H9 (cell line): ENCODE data around the gene PRR36. TPM values are rescaled to one million over a fixed set of nuclear protein-coding genes. Genes with fewer than 3 reads are reported as not detected.

Experiments
- DNase-seq: peaks from one replicate; pipeline ENCODE4 v3.0.0-alpha.2; 2017
- H2AFZ ChIP-seq: one replicate; pipeline ENCODE4 v1.6.1; 2013; ENCODE audit warnings: mild to moderate bottlenecking, low read length, control low read depth, moderate library complexity
- H2AK5ac ChIP-seq: 2 replicates; pipeline ENCODE4 v1.6.1; 2013; ENCODE audit warnings: low read length, control low read depth, mixed read lengths; ENCODE audit not compliant: insufficient read length
- H2BK120ac ChIP-seq: one replicate; pipeline ENCODE4 v1.6.1; 2013; ENCODE audit warnings: low read depth, mild to moderate bottlenecking, low read length, control low read depth, inconsistent platforms; ENCODE audit not compliant: poor library complexity, severe bottlenecking
- H2BK12ac ChIP-seq: 2 replicates; pipeline ENCODE4 v1.6.1; 2013; ENCODE audit warnings: low read length, control low read depth, mixed read lengths, low read depth; ENCODE audit not compliant: insufficient read length
- H2BK15ac ChIP-seq: 2 replicates; pipeline ENCODE4 v1.6.1; 2013; ENCODE audit warnings: low read depth, low read length, control low read depth
- H2BK20ac ChIP-seq: one replicate; pipeline ENCODE4 v1.6.1; 2013; ENCODE audit warnings: low read depth, mild to moderate bottlenecking, low read length, control low read depth, inconsistent platforms; ENCODE audit not compliant: poor library complexity, severe bottlenecking
- H2BK5ac ChIP-seq: 2 replicates; pipeline ENCODE4 v1.6.1; 2013; ENCODE audit warnings: low read length, control low read depth, mixed read lengths; ENCODE audit not compliant: insufficient read length
- H3K14ac ChIP-seq: 2 replicates; pipeline ENCODE4 v1.6.1; 2013; ENCODE audit warnings: low read length, control low read depth; ENCODE audit not compliant: insufficient read depth
- H3K18ac ChIP-seq: 2 replicates; pipeline ENCODE4 v1.6.1; 2013; ENCODE audit warnings: low read depth, mild to moderate bottlenecking, mixed read lengths, low read length, control low read depth; ENCODE audit not compliant: insufficient read length
- H3K23ac ChIP-seq: 2 replicates; pipeline ENCODE4 v1.6.1; 2013; ENCODE audit warnings: low read length, control low read depth, mixed read lengths, low read depth; ENCODE audit not compliant: insufficient read length
- H3K23me2 ChIP-seq: 2 replicates; pipeline ENCODE4 v1.6.1; 2013; ENCODE audit warnings: low read depth, mild to moderate bottlenecking, mixed read lengths, low read length, control low read depth; ENCODE audit not compliant: insufficient read length, poor library complexity, severe bottlenecking
- H3K27ac ChIP-seq: 2 replicates; pipeline ENCODE4 v1.5.1; 2013; ENCODE audit warnings: low read length, control low read depth, mixed read lengths, low read depth; ENCODE audit not compliant: insufficient read length
- H3K27me3 ChIP-seq: 2 replicates; pipeline ENCODE4 v1.6.1; 2013; ENCODE audit warnings: low read length, control low read depth, inconsistent platforms; ENCODE audit not compliant: insufficient read depth
- H3K4ac ChIP-seq: 2 replicates; pipeline ENCODE4 v1.6.1; 2013; ENCODE audit warnings: low read depth, mild to moderate bottlenecking, control low read depth, inconsistent platforms, low read length, moderate library complexity
- H3K4me1 ChIP-seq: 2 replicates; pipeline ENCODE4 v1.6.1; 2013; ENCODE audit warnings: low read length, control low read depth, inconsistent platforms; ENCODE audit not compliant: insufficient read depth
- H3K4me2 ChIP-seq: 2 replicates; pipeline ENCODE4 v1.6.1; 2013; ENCODE audit warnings: low read length, control low read depth, mixed read lengths; ENCODE audit not compliant: insufficient read length, insufficient read depth
- H3K56ac ChIP-seq: 2 replicates; pipeline ENCODE4 v1.6.1; 2013; ENCODE audit warnings: low read depth, mild to moderate bottlenecking, mixed read lengths, low read length, control low read depth; ENCODE audit not compliant: insufficient read length
- H3K79me1 ChIP-seq: 2 replicates; pipeline ENCODE4 v1.6.1; 2013; ENCODE audit warnings: low read depth, mild to moderate bottlenecking, moderate library complexity, low read length, control low read depth, inconsistent platforms; ENCODE audit not compliant: insufficient read depth, poor library complexity, severe bottlenecking
- H3K79me2 ChIP-seq: 2 replicates; pipeline ENCODE4 v1.6.1; 2013; ENCODE audit warnings: low read length, control low read depth, inconsistent platforms; ENCODE audit not compliant: insufficient read depth
- H3K9ac ChIP-seq: 2 replicates; pipeline ENCODE4 v1.6.1; 2013; ENCODE audit warnings: low read length, control low read depth, mixed read lengths; ENCODE audit not compliant: insufficient read length; ENCODE audit errors: extremely low read depth
- H3K9me3 ChIP-seq: one replicate; pipeline ENCODE4 v1.6.1; 2013; ENCODE audit warnings: low read depth, low read length, inconsistent platforms; ENCODE audit not compliant: control insufficient read depth
- H3T11ph ChIP-seq: one replicate; pipeline ENCODE4 v1.6.1; 2013; ENCODE audit warnings: mild to moderate bottlenecking, low read length, control low read depth, inconsistent platforms
- H4K20me1 ChIP-seq: one replicate; pipeline ENCODE4 v1.6.1; 2013; ENCODE audit not compliant: control insufficient read depth, insufficient read length, insufficient read depth
- H4K5ac ChIP-seq: 2 replicates; pipeline ENCODE4 v1.6.1; 2013; ENCODE audit warnings: low read depth, mild to moderate bottlenecking, mixed read lengths, low read length, control low read depth; ENCODE audit not compliant: insufficient read length
- H4K8ac ChIP-seq: replicated peaks from 2 replicates; pipeline ENCODE4 v1.6.1; 2013; ENCODE audit warnings: low read length, control low read depth, mixed read lengths, low read depth; ENCODE audit not compliant: insufficient read length
- H4K91ac ChIP-seq: 2 replicates; pipeline ENCODE4 v1.6.1; 2013; ENCODE audit warnings: low read depth, mild to moderate bottlenecking, moderate library complexity, mixed read lengths, low read length, control low read depth; ENCODE audit not compliant: insufficient read length
- H3K27ac Mint-ChIP-seq, 3 experiments: 2 replicates in 2 of 3; 3 replicates in 1 of 3; pipeline ENCODE4 v1.8.0; 2020 to 2021; ENCODE audit warnings: mixed read lengths in 3 of 3, mild to moderate bottlenecking in 1 of 3, moderate library complexity in 1 of 3
- H3K27me3 Mint-ChIP-seq: 2 replicates; pipeline ENCODE4 v1.8.0; 2021; ENCODE audit warnings: low read depth, mild to moderate bottlenecking, moderate library complexity, mixed read lengths
- H3K36me3 Mint-ChIP-seq, 3 experiments: 2 replicates in 2 of 3; 3 replicates in 1 of 3; pipeline ENCODE4 v1.8.0; 2020 to 2021; ENCODE audit warnings: low read depth in 3 of 3, mixed read lengths in 3 of 3; ENCODE audit not compliant: insufficient read depth in 1 of 3
- H3K4me1 Mint-ChIP-seq, 2 experiments: 2 replicates each; pipeline ENCODE4 v1.8.0; 2020; ENCODE audit warnings: mixed read lengths in 2 of 2
- H3K4me3 Mint-ChIP-seq, 2 experiments: 2 replicates in 1 of 2; 3 replicates in 1 of 2; pipeline ENCODE4 v1.8.0; 2020 to 2021; ENCODE audit warnings: mild to moderate bottlenecking in 2 of 2, mixed read lengths in 2 of 2, moderate library complexity in 1 of 2
- H3K9me3 Mint-ChIP-seq, 2 experiments: 2 replicates in 1 of 2; 3 replicates in 1 of 2; pipeline ENCODE4 v1.8.0; 2020; ENCODE audit warnings: mild to moderate bottlenecking in 2 of 2, mixed read lengths in 2 of 2, moderate library complexity in 1 of 2
- WGBS: extraction: QIAGEN DNeasy Blood & Tissue Kit; methylation state at CpG from one replicate; pipeline ENCODE4 v1.1.7; 2013; ENCODE audit warnings: missing lambda C conversion rate, low lambda C conversion rate, mixed read lengths; ENCODE audit not compliant: insufficient read length; ENCODE audit errors: extremely low coverage; 5-methylcytosine and 5-hydroxymethylcytosine counted together
- total RNA-seq: library from RNA; stranded (reverse); gene quantifications from 2 replicates; pipeline ENCODE4 v1.2.1, GENCODE V29; 2021
- TF ChIP-seq, protein P1 (sequence below): fragments of 200-600 bp; sonication (generic); conservative IDR thresholded peaks from 3 replicates; pipeline ENCODE4 v1.8.0; 2021; ENCODE audit warnings: antibody characterized with exemption, mild to moderate bottlenecking

The PRR36 gene
- total RNA-seq, 1 experiment from 2014 or later, result 20.4 TPM

GRCh38 chr19:7866399-7867091 lies 7.6 kb downstream of the PRR36 start:
- peaks cover 45% of the 10 kb centered on the region for H3K27me3 Mint-ChIP-seq
- Histone ChIP-seq H3K18ac (no peak overlapping the region), H2BK20ac (no peak overlapping the region), H2BK5ac (no peak overlapping the region), H3K4me1 (no peaks in the 10 kb centered on the region; the same call in 1 of the 2 replicates), H3K4me2 (no peak overlapping the region), H3K4ac (no peak overlapping the region), H3K23me2 (peaks cover 25% of the 10 kb centered on the region), H3K14ac (no peak overlapping the region; the same call in 1 of the 2 replicates), H3K27ac (no peak overlapping the region), H3K79me1 (no peaks in the 10 kb centered on the region), H4K5ac (no peak overlapping the region), H3K9me3 (no peaks in the 10 kb centered on the region), H2BK15ac (no peak overlapping the region), H2BK120ac (no peak overlapping the region), H3K23ac (no peak overlapping the region), H3T11ph (no peak overlapping the region), H3K56ac (no peak overlapping the region), H2AK5ac (no peak overlapping the region), H3K9ac (no peak overlapping the region), H2BK12ac (no peak overlapping the region), H2AFZ (no peak overlapping the region), H4K20me1 (peaks cover 6% of the 10 kb centered on the region), H3K27me3 (peaks cover 4% of the 10 kb centered on the region; the same call in 1 of the 2 replicates), H4K8ac (no peak overlapping the region), H3K79me2 (no peaks in the 10 kb centered on the region), H4K91ac (no peak overlapping the region)
- no peak overlapping the region for H3K4me3 Mint-ChIP-seq
- H3K36me3 Mint-ChIP-seq, result peaks cover 0 to 6% (median 2%) of the 10 kb centered on the region in 3 experiments; a peak in 2 of 7 replicates
- H3K9me3 Mint-ChIP-seq, result no peaks in the 10 kb centered on the region
- H3K27ac Mint-ChIP-seq, result no peak overlapping the region
- no CpG with 5 or more reads among the region's 12 CpGs for WGBS
- TF ChIP-seq, protein P1, sequence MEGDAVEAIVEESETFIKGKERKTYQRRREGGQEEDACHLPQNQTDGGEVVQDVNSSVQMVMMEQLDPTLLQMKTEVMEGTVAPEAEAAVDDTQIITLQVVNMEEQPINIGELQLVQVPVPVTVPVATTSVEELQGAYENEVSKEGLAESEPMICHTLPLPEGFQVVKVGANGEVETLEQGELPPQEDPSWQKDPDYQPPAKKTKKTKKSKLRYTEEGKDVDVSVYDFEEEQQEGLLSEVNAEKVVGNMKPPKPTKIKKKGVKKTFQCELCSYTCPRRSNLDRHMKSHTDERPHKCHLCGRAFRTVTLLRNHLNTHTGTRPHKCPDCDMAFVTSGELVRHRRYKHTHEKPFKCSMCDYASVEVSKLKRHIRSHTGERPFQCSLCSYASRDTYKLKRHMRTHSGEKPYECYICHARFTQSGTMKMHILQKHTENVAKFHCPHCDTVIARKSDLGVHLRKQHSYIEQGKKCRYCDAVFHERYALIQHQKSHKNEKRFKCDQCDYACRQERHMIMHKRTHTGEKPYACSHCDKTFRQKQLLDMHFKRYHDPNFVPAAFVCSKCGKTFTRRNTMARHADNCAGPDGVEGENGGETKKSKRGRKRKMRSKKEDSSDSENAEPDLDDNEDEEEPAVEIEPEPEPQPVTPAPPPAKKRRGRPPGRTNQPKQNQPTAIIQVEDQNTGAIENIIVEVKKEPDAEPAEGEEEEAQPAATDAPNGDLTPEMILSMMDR, result peak; percentile 23; the same call in 1 of the 3 replicates
- DNase-seq, result no peak
- peaks cover 11 to 37% of the 10 kb centered on the region in 2 experiments for H3K4me1 Mint-ChIP-seq
